Measurements from ENCODE around the gene ELL3.
"Not testable (repeated sequence)": the region's sequence is repeated elsewhere in the genome, so short reads cannot be mapped to it uniquely, and the experiment has no call there.

ELL3 gene, protein sequence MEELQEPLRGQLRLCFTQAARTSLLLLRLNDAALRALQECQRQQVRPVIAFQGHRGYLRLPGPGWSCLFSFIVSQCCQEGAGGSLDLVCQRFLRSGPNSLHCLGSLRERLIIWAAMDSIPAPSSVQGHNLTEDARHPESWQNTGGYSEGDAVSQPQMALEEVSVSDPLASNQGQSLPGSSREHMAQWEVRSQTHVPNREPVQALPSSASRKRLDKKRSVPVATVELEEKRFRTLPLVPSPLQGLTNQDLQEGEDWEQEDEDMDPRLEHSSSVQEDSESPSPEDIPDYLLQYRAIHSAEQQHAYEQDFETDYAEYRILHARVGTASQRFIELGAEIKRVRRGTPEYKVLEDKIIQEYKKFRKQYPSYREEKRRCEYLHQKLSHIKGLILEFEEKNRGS

DNA sequence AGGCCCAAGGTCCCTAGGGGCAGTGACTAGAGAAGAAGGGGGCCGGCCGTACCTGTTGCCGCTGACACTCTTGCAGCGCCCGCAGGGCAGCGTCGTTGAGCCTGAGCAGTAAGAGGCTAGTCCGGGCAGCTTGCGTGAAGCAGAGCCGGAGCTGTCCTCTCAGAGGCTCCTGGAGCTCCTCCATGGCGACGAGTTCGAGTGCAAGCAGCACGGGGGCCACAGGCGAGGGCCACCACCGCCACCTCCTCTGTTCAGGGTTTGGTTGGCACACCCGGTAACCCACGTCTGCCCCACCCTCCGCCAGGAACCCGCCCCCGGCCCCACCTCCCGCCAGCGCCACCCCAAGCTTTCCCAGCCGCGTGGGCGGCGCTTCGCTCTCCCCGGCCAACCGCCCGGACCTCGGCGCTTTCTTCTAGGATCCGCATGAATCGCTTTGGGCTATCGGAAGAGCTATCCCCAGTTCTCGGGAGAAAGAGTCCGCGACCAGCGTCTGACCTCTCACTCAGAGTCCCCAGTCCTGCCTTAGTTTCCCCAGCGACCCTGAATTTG lies at the start of gene ELL3:
ELL3 (minus strand) TSS at position 249 of the 549 bp plus-strand sequence; CDS start at position 184, 65 bp downstream.
- peak; percentile 80 for DNase-seq

DNA sequence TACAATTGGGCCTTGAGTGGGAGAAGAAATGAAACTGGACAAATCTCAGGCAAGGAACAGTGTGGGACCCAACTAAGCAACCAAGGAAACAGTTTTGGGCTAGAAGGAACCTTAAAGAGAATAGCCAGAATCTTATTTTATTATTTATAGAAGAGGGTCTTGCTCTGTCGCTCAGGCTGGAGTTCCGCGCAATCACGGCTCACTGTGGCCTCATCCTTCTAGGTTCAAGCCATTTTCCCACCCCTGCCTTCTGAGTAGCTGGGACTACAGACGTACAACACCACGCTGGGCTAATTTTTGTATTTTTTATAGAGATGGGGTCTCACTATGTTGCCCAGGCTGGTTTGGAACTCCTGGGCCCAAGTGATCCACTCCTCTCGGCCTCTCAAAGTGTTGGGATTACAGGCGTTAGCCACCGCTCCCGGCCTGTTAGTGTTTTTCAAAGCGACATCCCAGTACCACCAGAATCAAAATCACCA lies 49.3 kb upstream of the ELL3 start:
- DNase-seq = no peak

DNA sequence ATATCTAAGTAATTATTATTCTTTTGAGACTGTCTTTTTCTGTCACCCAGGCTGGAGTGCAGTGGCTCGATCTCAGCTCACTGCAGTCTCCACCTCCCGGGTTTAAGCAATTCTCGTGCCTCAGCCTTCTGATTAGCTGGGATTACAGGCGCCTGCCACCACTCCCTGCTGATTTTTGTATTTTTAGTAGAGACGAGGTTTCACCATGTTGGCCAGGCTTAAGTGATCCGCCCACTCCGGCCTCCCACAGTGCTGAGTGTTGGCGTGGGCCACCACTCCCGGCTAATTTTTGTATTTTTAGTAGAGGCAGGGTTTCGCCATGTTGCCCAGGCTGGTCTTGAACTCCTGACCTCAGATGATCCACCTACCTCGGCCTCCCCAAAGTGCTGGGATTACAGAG lies 48.5 kb upstream of the ELL3 start:
- not testable (repeated sequence) for DNase-seq

DNA sequence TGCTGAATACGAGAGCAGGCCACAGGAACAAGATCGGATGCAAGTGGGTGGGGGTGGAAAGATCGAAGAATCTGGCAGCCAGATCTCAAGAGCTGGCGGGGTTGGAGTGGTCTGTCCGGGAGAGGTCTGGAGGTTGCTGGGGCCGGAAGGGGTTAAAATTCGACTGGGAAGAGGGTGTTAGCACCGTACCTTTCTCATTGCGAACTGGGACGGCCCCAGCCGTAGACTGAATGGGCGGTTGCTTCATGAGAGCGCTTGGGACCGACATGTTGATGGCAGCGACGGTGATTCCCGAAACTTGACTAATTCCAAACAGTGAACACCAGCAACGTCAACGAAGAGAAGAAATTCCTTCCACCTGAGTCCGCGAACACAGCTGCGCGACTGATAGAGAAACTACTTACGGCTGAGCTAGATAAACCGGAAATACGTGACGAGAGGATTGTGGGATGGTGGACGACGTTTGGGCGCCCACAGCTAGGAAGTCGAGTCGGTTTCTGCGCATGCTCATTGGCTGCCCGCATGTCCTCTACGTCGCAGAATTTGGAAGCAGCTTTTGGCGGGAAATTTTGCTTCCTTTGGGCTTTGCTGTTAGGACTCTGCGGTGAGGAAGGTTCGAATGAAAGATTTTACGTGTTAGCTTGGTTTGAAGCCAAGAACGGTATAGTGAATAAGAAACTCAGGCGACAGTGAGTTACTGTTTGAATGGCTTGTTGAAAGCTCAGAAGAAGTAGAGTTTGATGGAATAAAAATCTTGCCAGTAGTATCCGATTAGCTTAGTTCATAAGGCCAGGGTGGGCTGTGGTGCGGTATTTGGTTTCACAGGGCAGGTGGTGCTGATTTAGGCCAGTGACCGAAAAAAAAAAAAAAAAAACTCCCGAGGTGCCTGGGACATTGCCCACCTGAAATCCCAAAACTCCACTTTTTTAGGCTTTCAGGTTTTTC lies 47.8 kb upstream of the ELL3 start, which contains the start of gene MFAP1:
MFAP1 (minus strand) TSS at position 389 of the 945 bp plus-strand sequence; CDS start at position 268, 121 bp downstream.
- DNase-seq = peak; percentile 95

- DNase-seq = no peak
Measured at GRCh38 chr15:43821505-43821904, 44.7 kb upstream of the ELL3 start.

GRCh38 chr15:43815064-43815463 lies 38.3 kb upstream of the ELL3 start:
- DNase-seq = not testable (repeated sequence)

- no peak for DNase-seq
Measured at GRCh38 chr15:43808960-43809678, 32.4 kb upstream of the ELL3 start.

- no peak for DNase-seq
Measured at GRCh38 chr15:43808435-43808950, 31.7 kb upstream of the ELL3 start.

DNA sequence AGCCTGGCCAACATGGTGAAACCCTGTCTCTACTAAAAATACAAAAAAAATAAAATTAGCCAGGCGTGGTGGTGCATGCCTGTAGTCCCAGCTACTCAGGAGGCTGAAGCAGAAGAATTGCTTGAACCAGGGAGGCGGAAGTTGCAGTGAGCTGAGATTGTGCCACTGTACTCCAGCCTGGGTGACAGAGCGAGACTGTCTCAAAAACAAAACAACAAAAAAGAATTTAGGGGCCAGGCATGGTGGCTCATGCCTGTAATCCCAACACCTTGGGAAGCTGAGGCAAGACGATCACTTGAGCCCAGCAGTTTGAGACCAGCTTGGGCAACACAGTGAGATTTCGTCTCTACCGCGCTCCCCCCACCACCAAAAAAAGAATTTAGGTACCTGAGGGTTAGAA lies 25.9 kb upstream of the ELL3 start:
- DNase-seq = not testable (repeated sequence)

DNA sequence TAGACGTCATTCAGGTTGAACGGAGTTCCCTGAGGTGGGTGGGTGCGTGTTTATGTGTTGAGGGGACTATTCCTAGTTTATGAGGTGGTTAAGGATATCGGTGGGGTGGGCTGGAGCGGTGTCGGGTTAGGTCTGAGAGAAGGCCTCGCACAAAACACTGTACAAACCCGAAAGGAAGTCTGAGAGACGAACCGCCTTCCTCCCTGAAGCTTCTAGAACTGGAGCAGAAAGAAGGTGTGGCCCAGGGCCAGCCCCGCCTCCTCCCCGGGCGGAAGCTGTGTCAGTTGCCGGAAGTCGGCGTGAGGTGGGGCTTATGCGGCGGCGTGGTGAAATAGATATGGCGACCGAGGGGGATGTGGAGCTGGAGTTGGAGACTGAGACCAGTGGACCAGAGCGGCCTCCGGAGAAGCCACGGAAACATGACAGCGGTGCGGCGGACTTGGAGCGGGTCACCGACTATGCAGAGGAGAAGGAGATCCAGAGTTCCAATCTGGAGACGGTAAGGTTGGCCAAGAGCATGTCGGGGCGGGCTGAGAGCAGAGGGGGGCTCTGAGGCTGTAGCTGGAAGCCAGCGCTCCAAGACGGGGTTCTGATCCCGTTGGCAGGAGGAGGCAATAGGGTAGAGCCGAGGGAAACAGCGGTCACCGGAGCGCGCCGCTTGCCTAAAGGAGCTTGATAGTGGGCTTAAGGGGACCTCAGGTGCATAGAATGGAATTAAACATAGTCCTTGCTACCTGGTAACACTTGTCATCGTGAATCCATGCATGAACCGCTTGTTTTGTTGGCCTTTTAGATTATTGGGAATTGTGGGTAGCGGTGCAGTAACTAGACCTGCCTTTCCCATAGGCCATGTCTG lies 23.7 kb upstream of the ELL3 start, which contains the start of gene HYPK:
HYPK (plus strand) TSS at position 314 of the 856 bp plus-strand sequence; CDS start at position 338, 24 bp downstream.
- DNase-seq = peak; percentile 95

GRCh38 chr15:43799945-43800285 lies 23.1 kb upstream of the ELL3 start, which contains the start of gene SERINC4:
SERINC4 (minus strand) TSS chr15:43800220; CDS start chr15:43799986, 234 bp downstream.
- no peak for DNase-seq

GRCh38 chr15:43799209-43799944 lies 22.6 kb upstream of the ELL3 start:
- no peak for DNase-seq

GRCh38 chr15:43796566-43796965 lies 19.8 kb upstream of the ELL3 start:
- DNase-seq = no peak

DNA sequence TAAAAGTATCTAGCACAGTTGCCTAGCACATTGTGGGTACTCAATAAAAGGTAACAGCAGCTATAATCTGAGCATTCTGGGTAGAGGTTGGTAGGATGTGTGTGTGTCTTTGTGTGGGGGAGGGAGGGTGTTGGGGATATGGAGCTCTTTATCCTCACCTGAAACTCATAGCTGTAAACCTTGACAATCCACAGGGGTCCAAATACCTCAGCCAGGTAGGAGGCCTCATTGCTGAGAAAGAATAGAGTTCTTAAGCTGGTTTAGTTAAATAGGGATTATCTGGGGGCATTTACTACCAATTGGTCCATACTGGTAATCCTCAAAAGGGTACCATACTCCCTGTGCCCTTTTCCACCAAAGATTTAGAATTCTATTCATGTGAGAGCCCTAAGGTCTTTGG lies 19.2 kb upstream of the ELL3 start:
- no peak for DNase-seq

DNA sequence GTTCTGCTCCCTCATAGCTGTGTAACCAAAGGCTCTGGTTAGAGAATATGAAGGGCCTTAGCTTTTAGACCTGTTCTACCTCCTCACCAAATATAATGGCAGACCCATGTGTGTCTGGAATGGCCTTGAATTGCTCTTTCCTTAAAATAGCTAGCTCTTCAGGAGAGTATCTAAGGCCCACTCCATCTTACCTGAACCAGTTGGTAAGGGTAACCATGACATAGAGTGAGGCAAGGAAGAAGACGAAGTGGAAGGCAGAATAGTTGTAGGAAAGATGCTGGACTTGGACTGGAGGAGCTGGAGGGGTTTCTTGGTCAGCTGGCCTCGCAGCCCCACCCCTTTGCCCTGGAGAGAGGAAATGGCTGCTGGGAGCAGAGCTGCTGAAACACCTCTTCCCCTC lies 18.4 kb upstream of the ELL3 start:
- no peak for DNase-seq

- no peak for DNase-seq
Measured at GRCh38 chr15:43794269-43795037, 17.7 kb upstream of the ELL3 start.

DNA sequence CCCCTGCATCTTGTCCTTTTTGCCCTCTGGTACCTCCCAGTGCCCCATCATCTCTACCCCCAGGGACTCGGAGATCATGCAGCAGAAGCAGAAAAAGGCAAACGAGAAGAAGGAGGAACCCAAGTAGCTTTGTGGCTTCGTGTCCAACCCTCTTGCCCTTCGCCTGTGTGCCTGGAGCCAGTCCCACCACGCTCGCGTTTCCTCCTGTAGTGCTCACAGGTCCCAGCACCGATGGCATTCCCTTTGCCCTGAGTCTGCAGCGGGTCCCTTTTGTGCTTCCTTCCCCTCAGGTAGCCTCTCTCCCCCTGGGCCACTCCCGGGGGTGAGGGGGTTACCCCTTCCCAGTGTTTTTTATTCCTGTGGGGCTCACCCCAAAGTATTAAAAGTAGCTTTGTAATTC lies 16.9 kb upstream of the ELL3 start:
- no peak for DNase-seq

DNA sequence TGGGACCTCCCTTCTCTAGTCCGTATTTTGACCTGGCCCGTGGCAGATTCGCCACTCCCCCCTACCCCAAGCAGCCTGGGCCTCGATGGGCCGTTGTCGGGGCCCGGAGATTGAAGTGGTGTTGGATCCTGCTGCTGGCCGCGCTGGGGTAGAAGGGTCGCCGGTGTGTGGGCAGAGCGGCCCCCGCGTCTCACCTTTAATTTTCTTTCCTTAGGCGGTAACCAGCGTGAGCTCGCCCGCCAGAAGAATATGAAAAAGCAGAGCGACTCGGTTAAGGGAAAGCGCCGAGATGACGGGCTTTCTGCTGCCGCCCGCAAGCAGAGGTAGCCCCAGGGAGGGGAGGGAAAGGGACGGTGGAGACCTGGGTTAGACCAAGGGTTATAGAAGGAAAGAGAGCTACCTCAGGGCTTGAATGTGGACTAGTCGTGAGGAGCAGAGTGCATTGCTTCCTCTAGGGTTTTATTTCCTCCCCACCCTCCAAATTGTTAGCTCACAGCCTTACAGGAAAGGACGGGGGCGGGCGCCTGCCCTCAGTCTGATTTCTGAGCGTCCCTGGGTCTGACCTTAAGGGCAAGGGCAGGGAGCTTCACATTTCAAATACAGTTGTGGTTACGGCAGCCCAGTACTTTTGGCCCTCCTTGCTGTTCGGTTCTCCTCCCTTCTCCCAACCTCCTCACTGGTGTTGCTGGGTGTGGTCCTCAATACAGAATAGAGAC lies 16.2 kb upstream of the ELL3 start:
- peak; percentile 53 for DNase-seq

All from CD4-positive, alpha-beta T cell treated with Interleukin-12 subunit alpha and Interleukin-12 subunit beta, for 1 hour (primary cell).